ENCODE results near the gene YPEL1.
A peak's percentile ranks its signal among the peaks of the same experiment; 100 is the strongest.
"Not testable (repeated sequence)": the region's sequence is repeated elsewhere in the genome, so short reads cannot be mapped to it uniquely, and the experiment has no call there.

Gene YPEL1

DNA sequence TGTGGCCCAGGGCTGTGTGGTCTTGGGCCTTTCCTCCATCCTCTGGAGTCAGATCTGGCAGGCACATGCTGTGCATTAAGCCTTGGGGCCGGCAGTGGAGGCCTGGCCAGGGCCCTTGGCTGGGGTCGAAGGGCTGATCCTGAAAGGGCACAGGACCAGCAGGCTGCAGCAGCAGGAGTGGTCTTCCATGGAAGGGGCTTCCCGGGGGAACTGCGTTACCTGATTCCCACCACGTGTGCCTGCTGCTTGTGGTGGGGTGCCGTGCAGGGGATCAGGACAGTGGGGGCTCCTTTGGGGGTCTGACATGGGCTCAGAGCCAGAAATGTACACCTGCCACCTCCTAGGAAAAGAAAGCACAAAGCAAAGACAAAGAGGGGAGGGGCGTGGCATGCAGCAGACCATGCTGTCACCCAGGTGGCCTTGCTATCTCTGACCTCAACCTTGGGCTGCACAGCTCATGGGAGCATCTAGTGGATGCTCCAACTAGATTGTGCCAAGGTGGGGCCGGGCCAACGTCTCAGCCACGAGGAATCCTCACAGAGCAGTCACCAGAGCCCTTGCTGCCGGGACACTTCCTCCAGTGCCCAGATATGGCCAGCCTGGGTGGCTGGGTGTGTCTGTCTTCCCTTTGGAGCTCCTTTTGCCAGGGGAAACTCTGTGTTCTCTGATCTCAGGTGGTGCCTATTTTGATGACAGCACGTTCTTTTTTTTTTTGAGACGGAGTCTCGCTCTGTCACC is 17.9 kb upstream of the YPEL1 start:
- no peak for DNase-seq (ENCODE audit: low spot score)

DNA sequence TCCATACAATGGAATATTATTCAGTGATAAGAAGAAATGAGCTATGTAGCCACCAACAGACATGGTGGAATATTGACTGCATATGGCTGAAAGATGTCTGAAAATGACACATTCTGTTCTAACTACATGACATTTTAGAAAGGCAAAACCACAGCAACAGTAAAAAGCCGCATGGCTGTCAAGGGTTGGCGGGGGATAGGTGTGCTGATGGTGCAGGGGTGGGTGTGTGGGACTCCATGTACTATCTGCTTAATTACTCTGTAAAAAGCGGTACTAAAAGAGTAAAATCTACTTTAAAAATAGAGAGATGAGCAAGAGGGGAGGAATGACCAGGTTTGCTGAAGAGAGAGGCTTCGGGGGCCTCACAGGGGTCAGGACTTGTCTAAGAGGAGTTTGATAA is 16.7 kb upstream of the YPEL1 start:
- no peak for DNase-seq (ENCODE audit: low spot score)

DNA sequence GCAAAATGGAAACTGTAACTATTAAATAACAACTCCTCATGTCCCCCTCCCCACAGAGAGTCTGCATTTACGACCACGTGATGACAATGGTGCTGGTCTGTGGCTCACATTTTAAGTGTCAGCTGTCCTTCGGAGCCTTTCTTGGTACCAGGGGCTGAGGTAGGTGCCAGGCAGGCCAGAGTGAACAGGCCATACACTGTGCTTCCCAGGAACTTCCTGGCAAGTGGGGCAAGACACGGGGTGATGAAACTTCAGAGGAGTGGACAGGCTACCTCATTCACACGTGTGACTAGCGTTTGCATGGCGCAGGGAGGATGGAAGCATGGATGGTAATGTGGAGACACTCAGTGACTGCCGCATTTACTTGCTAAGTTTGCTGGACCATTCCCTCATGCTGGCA is 10.4 kb upstream of the YPEL1 start:
- no peak for DNase-seq (ENCODE audit: low spot score)

DNA sequence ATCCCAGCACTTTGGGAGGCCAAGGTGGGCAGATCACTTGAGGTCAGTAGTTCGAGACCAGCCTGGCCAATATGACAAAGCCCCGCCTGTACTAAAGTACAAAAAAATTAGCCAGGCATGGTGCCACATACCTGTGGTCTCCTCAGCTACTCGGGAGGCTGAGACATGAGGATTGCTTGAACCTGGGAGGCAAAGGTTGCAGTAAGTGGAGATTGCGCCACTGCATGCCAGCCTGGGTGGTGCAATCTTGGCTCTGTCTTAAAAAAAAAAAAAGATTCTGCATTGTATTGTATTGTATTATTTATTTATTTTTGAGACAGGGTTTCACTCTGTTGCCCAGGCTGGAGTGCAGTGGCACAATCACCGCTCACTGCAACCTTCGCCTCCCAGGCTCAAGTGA is 9.3 kb upstream of the YPEL1 start:
- not testable (repeated sequence) for DNase-seq (ENCODE audit: low spot score)

DNA sequence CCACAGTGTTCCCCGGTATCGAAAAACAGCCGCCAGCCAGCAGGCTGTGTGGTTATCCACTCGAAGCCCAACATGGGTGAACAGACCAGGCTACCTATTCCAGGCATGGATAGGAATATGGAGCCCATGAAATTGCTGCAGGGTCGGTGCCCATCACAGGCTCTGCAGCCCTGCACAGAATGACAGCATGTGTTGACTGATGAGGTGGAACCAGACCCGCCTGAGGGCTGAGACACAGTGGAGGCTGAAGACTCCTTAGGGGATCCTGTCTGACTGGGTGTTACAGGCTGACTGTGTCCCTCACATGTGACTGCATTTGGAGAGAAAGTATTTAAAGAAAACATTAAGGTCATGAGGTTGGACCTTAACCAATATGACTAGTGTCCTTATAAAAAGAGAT is 6.2 kb upstream of the YPEL1 start:
- DNase-seq (ENCODE audit: low spot score), result no peak

DNA sequence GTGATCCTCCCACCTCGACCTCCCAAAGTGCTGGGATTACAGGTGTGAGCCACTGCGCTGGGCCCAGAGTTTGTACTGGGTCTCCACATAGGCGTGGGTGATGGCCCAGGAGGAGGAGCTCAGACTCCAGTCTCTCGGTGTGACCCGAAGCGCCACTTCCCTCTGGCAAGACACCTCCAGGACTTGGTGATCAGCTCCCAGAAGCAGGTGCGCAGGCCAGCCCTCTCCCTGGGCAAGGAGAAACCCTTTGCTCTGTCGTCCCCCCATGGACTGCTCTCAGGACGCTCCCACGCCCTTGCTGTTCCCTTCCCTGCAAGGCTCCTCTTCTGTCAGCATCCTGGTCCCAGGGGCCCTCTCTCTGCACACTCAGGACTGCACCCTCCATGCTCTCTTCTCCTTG is 5.5 kb upstream of the YPEL1 start:
- DNase-seq (ENCODE audit: low spot score), result no peak

DNA sequence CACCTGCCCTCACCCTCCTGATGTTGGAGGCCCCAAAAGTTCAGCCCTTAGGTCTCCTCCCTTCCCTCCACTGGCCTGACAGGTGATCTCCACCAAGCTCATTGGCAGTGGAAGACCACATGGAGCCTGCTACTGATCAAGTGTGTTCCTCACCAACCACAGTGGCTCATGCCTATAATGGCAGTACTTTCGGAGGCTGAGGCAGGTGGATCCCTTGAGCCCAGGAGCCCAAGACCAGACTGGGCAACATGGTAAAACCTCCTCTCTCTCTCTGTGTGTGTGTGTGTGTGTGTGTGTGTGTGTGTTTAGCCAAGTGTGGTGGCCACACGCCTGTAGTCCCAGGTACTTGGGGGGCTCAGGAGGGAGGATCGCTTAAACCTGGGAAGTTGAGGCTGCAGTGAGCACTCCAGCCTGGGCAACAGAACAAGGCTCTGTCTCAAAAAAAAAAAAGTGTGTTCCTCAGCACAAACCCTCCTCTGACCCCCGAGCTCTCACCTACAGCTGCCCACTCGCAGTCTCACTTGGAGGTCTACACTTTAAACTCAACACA is 4.3 kb upstream of the YPEL1 start:
- DNase-seq (ENCODE audit: low spot score), result no peak

DNA sequence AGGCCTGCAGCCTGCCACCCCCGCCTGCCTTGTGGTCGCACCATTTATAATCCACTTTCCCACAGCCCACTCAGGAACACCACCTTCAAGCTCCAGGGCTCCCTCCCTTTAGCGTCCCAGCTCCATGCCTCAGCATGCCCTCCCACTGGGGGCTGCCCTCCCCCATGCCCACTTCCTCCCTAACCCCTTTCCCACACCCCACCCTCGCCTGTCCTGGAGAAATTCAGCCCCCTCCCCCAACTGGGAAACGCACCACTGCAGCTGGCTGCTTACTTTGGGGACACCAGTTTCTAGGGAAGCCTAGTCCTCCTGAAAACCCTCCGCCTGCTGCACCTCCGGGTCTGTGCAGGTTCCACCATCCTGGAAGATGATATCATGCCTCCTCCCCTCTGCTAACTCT is 3.4 kb upstream of the YPEL1 start:
- DNase-seq (ENCODE audit: low spot score), result no peak

DNA sequence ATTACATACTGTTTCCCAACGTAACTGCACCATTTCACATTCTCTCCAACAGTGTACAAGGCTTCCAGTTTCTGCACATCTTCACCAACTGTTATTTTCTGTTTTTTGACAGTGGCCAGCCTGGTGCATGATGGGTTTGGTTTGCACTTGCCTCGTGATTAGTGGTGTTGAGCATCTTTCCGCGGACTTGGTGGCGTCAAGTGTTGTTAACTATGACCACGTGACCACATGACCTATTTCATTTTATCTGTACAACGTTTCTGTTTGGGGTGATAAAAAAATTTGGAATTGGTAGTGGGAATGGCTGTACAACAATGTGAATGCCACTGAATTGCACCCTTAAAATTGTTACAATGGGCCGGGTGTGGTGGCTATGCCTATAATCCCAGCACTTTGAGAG is 2.5 kb upstream of the YPEL1 start:
- no peak for DNase-seq (ENCODE audit: low spot score)

DNA sequence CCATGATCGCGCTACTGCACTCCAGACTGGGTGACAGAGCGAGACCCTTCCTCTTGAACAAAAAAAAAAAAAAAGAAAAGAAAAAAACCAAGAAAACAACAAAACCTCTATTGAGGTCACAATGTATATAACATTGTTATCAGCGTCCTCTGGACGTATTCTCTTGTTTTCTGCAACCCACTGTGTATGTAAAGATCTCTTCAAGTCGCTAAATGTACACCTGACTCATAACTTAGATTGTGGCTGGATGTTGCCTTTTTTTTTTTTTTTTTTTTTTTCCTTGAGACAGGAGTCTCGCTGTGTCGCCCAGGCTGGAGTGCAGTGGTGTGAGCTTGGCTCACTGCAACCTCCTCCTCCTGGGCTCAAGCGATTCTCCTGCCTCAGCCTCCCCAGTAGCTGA is 1.4 kb upstream of the YPEL1 start:
- no peak for DNase-seq (ENCODE audit: low spot score)

DNA sequence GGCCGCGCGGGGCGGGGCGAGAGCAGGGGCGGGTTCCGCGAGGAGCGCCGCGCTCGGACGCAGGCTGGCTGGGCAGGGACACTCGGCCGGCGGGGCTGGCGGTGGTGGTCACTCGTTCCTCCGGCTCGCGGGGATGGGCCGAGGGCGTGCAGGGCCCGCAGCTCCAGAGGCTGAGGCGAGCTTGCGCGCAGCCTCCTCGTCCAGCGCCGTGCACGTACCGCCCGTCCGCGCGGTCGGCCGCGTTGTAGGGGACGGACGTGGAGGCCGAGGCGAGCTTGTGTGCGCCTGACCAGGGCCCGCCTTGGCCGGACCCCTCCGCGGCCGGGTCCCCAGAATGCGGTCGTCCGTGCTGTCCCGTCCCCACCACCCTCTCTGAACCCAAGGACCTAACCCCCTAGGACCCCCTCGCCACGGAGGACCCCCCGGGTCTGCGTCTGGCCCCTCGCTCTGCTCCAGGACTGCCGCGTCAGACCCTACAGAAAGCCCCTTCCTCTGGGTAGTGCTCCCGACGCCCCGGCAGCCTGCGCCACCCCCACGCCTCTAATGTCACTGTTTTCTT is 569 bp upstream of the YPEL1 start:
- DNase-seq (ENCODE audit: low spot score), result no peak

DNA sequence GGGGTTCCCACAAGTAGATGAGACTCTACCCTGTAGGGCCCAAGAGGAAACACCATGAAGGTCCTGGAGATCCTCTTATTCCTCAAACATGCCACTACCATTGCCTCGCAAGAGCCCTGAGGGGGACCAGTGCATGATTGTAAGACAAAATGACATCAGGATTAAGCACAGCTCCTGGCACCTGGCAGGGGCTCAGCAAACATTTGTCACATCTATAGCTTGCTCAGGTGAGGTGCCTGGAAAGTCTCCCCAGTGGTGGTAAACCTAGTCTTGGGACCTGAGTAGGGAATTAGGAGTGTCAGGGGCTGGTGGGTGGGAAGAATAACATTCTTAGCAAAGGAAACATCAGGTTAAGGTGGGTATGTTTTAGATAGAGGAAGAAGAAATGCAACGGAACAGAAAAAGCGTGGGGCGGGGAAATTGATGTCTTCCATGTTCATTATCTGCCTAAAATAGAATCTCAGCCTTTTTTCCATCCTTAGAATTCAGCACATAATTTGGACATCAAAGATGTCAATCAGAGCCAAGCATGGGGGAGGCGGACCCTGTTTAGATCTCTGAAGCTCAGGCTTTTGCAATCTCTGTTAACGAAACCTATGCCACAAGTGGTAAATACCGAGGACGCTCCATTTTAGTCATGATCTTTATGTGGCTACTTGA is 924 bp downstream of the YPEL1 start:
- DNase-seq (ENCODE audit: low spot score), result no peak

DNA sequence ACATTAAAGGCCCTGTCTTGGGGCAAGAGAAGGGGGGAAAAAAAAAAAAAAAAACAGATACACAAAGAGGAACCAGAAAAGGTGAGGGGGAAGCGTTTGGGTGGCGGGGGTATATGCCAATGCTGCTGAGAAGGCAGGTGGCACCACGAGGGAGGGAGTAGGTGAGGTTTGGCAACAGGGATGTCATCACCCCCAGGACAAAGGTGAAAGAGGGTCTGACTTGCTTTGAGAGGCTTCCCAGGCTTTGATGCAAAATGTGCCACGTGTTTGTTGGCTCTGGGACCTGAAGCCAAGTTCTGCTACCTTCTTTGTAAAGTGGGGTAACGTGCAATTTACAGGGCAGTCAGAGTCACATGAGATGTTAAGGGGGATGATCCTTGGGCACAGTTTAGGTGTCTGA is 4.1 kb downstream of the YPEL1 start:
- DNase-seq (ENCODE audit: low spot score), result no peak

DNA sequence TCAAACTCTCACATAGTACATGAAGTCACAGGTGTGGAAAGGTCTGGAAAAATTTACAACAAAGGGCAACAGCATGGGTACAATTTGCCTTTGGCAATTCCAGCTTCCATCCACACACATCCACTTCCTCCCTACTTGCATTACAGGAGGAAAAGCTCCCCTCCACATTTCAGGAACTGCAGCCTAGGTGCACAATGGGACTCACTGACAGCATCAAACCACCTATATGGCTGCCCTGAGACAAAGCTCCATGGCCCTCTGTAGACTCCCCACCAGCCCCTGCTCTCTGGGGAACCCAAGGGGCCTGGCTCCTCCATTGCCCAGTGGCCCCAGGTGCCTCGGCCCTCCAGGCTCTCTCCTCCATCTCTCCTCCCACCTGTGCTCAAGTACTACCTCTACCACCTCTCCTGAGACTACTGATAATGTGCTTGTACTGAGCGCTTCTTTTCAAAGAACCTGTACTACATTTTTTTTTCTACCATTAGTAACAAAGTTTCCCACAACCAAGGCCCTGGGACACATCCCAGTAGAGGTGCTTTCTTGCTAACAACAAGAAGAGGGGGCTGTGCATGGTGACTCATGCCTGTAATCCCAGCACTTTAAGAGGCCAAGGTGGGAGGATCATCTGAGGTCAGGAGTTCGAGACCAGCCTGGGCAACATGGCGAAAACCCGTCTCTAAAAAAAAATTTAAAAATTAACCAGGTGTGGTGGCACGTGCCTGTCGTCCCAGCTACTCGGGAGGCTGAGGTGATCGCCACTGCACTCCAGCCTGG is 4.9 kb downstream of the YPEL1 start:
- DNase-seq (ENCODE audit: low spot score), result no peak

DNA sequence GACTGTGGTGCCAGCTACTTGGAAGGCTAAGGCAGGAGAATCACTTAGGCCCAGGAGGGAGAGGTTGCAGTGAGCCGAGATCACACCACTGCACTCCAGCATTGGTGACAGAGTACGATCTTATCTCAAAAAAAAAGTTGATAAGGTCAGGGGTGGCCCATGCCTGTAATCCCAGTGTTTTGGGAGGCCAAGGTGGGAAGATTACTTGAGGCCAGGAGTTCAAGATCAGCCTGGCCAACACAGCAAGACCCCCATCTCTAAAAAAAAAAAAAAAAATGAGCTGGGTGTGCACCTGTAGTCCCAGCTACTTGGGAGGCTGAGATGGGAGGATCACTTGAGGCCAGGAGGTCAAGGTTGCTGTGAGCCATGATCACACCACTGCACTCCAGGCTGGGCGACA is 6.4 kb downstream of the YPEL1 start:
- not testable (repeated sequence) for DNase-seq (ENCODE audit: low spot score)

DNA sequence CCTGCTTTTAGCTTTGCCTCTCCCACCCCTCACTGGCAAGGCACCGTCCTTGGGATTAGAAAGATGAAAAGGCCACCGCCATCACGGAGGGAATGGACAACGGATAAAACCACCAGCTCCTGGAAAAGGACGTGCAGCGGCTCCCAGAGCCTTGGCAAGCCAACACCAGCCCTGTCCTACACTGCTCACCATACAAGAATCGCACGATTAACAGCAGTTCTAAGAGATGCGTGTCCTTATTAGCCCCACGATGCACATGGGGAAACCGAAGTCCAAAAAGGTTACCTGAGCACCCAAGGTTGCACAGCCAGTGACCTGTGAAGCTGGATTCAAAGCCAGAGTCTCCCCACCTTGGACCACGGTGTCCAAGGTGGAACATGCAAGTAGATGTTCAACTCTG is 7.3 kb downstream of the YPEL1 start:
- no peak for DNase-seq (ENCODE audit: low spot score)

DNA sequence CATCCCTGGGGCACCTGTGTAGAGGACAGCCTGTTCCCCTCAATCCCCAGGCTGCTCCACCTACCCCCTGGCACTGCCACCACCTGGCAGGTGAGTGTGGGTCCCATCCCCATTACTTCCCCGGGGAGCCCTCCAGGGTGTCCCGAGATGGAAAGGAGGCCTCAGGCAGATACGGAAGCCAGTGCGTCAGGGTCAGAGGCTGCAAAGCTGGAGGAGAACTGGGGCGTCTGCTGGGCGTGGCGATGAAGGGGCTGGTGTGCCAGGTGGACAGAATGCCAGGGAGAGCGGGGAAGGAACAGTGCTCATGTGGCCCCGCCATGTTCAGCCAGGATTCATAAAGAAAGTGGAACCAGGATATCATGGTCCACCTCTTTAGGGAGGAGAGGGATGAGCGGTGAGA is 7.8 kb downstream of the YPEL1 start:
- no peak for DNase-seq (ENCODE audit: low spot score)

DNA sequence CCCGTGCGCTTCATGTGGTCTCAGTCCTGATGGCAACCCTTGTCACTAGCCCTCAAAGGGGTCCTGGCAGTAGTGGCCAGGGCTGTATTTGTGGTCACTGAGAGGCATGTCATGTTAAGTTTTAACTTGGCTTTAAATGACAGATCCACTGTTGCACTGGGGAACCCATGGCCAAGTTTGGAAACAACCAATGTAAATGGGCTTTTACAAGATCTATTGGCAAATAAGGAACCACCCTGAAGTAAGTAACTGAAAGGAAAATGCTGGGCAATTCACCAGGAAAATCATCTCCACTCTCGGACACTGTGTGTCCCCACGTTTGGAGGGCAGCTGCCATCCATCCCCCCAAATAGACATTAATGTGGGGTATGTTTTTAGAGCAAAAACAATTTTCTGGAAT is 8.4 kb downstream of the YPEL1 start:
- DNase-seq (ENCODE audit: low spot score), result no peak

DNA sequence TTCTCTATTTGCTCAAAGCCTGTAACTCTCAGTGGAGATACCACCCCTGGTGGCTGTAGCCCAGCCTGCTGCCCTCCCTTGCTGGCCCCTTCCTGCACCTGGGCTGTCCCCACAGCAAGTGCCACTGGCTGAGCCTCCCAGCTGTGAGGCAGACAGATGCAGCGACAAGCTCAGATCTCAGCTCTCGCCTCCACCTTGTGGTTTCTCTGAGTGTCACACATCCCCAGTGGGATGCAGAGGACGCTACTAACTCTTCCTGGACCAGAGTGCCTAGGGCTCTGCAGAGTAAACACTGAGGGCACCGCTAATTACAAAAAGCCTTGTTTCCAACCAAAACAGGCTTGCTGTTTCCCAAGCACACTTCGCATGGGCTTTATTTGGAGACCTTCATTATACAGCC is 8.9 kb downstream of the YPEL1 start:
- DNase-seq (ENCODE audit: low spot score), result peak; percentile 35

DNA sequence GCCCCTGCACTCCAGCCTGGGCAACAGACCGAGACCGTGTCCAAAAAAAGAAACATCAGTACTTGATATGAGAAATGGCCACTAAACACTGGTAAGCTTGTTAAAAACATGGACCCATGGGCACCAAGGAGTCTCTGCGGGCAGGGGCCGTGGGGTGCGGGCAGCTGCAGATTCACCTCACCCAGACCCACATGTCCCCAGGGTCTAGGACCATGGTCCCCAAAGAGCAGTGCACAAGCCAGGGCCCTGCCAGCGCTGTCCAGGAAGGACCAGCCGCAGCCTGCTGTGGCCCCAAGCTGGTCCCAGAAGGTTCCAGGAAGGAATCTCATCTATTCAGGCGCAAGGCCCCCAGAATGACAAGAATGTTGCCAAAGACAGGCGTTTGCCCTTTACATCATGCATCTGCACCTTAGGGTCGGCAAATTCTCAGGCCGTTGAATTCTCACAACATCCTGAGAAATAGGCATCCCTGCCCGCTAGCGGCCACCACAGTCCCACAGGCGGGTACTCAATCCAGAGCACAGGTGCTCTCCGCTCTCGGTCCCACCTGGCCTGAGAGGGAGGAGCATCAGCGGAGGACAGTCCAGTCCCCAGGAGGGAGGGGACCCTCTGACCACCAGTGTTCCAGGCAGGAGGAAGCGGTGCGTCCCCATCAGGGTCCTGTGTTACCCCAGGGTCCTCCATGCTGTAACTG is 9.5 kb downstream of the YPEL1 start:
- no peak for DNase-seq (ENCODE audit: low spot score)

DNA sequence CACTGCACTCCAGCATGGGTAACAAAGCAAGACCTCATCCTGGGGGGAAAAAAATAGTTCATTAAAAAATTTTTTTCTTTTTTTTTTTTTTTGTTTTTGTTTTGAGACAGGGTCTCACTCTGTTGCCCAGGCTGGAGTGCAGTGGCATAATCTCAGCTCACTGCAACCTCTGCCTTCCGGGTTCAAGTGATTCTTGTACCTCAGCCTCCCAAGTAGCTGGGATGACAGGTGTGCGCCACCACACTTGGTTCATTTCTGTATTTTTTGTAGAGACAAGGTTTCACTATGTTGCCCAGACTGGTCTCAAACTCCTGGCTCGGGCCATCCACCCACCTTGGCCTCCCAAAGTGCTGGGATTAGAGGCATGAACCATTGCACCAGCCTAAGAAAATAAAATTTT is 11.1 kb downstream of the YPEL1 start:
- DNase-seq (ENCODE audit: low spot score), result not testable (repeated sequence)

Data from CD4-positive, alpha-beta T cell treated with Interleukin-6 at 100 ng/mL for 8 hours (primary cell).